HG03520 (cell line): ENCODE results near the gene PRSS38.
A peak's percentile ranks its signal among the peaks of the same experiment; 100 is the strongest.

Source experiments
- ATAC-seq: cut with Tn5 transposase; IDR thresholded peaks from one replicate; pipeline ENCODE4 v1.9.1; 2021; ENCODE audit warnings: mild to moderate bottlenecking, moderate library complexity; ENCODE audit not compliant: unreplicated experiment

The PRSS38 gene

DNA sequence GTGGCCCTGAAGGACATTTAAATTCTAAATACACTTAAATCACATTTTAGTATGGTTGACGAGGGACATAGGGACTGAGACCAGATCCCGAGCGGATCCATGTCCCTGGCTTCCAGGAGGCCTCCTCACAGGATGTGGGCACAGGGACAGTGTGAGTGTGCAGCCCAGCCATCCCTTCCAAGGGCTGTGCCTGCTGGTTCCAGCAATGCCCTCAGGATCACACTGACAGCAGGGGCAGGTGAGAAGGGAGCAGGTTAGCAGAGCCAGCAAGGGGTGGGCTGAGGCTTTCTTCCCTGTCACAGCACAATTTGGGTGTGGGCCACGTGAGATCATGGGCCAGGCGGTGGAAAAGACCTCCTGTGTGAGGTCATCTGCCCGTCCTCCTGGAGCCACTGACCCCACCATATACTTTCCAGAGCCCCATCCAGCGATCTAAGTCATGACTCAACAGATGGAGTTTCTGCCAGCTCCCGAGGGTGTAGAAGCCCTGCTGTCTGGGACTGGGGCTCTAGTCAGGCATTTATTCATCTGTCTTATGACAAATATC lies 37.0 kb upstream of the PRSS38 start:
- no peak for ATAC-seq

DNA sequence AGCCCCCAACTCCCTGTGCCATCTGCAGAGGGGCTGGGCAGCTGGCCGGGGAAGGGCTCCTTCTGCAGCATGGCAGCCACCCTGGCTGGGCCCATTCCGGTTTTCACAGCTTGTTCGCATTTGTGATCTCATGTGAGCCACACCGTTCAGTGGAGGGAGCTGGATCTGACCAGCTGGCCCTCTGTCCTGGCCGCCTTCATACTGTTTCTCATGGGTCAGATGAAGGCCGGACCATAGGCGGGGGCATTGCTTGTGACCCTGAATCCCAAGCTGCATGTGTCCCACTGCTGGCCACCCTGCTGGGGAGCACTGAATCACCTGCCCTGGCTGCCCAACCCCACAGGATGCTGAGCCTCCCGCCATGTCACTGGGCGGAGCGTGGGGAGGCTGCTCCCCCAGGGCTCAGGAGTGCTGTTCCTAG lies 36.4 kb upstream of the PRSS38 start:
- ATAC-seq: no peak

DNA sequence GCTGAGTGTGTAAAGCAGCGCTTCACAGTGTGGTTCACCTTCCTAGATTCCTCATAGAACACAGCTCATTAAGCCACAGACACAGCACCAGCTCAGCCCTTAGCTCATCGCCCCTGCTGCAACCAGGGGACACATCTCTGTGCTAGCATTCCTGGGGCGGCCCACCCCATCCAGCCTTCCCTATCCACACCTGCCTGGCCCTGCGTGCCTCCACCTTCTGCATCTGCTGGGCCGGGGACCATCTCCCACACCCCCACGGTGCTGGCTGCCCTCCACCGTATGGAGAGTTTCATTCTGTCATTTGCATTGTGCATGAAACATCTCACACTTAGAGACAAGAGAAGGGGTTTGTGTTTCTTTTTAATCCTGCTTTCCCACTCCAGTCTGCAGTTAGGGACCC lies 35.8 kb upstream of the PRSS38 start:
- ATAC-seq: no peak

DNA sequence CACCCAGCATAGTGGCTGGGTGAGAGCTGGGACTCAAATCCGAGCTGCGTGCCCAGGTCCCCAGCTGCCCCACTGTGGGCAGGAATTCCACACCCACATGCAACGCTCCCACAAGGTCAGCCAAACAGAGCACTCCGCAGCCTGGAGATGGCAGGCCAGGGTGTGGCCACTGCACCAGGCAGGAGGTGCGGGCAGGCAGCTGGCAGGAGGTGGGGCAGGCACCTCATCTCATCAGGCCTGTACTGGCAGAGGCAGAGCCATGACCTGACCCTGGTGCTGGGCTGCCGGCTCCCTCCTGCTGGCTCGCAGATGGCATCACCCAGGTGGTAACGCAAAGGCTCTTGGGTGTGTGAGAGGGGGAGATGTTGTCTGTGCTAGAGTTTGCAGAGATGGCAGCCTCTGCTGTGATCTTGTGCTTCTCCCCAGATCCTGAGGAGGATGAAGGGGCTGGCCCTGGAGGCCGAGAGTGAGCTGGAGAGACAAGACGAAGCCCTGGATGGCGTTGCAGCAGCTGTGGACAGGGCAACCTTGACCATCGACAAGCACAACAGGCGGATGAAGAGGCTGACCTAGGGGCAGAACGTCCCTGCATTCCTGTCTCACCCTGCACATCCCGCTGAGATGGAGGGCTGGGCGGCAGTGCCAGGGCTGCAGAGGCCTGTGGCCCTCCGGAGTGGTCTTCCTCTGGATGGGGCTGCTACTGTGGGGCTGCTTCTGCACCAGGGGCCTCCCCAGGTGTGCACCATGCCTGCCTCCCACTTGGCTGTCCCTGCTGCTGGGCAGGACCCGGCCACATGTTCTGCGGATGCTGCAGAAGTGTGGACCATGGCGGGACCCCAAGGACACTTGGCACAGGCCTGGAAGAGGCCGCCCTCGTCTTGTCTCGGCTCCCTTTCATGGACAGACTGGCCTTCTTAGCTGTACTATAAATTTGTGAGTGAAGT lies 35.1 kb upstream of the PRSS38 start:
- no peak for ATAC-seq

DNA sequence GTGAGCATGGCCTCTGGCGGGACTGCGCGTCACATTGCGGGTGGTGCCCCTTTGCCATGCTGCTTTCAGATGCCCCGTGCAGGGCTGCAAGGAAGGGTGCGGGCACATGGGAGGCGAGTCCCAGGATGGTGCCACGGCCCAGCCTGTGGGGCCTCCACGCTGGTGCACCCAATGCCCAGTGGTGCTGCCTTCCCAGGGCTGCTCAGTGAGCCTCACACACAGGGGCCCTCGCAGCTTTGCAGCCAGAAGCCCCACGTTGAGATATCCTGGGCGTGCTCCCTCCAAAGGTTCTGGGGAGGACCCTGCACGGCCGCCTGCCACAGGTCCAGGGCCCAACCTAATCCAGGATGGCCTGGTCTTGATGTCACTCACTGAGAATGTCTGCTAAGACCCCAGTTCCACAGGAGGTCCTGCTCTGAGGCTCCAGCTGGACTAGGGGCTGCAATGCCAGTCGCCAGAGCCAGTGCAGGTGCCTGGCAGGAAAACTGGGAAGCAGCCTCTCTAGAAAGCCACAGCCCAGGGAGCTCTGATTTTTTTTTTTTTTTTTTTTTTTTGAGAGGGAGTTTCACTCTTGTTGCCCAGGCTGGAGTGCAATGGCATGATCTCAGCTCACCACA lies 34.1 kb upstream of the PRSS38 start:
- no peak for ATAC-seq

DNA sequence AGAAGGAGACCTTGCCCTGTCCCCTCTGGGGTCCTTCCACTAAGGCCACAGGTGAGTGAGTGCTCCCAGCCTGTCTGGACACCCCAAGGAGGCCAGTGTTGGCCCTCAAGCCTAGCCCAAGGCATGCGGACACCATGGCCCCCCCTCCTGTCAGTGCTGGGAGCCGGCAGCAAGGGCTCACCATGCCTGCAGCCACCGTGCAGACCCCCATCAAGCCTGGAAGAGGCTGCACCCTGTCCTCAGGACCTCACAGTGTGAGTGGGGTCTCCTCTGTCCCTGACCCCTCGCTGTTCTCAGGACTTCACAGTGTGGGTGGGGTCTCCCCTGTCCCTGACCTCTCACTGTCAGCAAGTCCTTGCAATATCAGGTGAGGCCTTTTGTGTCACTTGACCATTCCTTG lies 33.2 kb upstream of the PRSS38 start:
- ATAC-seq: no peak

DNA sequence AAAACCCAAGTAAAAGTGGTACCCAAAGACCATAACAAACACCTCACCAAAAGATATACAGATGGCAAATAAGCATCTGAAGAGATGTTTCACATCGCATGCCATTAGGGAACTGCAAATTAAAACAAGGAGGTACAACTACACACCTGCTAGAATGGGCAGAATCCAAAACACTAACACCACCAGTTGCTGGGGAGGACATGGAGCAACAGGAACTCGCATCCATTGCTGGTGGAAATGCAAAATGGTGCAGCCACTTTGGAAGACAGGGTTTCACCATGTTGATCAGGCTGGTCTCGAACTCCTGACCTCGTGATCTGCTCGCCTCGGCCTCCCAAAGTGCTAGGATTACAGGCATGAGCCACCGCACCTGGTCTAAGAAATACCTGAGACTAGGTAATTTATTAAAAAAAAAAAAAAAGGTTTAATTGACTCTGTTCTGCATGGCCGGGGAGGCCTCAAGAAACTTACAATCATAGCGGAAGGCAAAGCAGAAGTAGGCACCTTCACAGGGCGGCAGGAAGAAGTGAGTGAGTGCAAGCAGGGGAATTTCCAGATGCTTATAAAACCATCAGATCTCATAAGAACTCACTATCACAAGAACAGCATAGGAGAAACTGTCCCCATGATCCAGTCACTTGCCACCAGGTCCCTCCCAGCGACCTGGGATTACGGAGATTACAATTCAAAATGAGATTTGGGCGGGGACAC lies 30.2 kb upstream of the PRSS38 start:
- ATAC-seq: no peak

DNA sequence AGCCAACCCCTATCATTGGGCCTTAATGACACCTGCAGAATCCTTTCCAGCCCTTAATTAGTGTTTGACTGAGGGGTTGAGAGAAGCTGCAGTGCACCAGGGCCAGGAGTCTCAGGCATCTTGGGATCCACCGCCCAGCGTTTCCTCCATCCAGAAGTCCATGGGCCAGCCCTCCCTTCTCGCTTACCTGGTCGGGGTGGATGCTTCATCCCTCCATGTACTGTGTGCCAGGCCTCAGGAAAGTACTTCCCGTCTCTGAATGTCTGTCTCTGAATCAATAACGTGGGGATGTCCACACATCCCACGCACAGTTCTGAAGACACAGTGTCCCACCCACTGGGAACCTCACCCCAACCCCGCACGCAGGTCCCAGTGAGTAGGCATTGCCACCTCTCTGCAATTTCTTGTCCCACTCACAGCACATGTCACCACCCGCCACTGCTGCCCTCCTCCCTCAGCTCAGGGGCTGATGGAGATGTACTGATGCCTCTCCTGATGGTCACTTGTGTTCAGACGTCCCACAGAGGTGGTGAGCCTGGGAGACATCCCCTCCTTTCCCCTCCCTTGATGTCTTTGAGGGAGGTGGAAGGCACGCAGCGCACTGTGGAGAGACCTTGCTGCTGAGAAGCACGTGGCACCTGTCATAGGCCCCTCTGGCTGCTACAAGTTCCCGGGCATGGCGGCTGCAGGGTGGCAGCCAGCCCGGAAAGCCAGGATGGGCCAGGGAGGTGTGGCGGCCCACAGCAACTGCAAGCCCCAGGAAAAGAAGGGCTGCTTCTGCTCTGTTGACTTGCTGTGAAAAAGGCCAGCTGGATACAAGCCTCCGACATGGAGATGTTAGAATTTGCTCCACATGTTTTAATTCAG lies 29.4 kb upstream of the PRSS38 start:
- ATAC-seq: no peak

DNA sequence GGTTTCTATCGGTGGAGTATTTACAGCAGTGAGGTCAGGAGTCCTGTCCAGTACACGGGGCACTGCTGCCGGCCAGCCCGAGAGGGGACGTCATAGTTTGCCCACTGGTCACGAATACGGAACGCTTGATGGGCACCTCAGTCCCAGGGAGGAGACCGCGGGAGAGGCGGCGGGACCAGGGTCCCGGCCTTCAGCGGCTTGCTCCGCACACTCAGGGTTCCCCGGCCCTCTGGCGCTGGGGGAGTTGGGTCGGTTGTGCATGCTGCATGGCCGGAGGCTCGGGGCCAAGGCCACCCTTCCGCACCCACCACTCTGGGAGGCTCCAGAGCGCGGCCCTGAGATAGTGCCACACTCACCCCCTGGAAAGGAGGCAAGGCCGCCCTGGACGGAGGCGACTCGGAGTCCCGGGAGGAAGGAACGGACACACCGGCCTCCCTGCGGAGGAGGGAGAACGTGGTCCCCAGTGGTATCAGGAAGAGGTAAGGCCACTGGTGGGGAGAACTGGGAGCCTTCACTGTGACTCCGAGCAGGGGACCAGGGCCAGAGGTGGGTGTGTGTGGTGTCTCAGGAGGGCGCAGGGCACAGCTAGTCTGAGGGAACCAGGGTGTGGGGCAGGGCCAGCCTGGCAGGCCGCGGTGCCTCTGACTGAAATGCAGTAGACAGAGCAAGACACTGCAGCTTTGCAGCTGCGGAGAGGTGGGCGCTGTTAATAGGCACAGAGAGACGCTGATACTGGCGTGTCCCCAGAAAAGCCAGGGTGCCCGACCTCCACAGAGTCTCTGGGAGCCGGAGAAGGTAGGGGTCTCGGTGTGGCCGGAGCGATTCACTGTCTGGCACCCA lies 28.6 kb upstream of the PRSS38 start:
- ATAC-seq: no peak

DNA sequence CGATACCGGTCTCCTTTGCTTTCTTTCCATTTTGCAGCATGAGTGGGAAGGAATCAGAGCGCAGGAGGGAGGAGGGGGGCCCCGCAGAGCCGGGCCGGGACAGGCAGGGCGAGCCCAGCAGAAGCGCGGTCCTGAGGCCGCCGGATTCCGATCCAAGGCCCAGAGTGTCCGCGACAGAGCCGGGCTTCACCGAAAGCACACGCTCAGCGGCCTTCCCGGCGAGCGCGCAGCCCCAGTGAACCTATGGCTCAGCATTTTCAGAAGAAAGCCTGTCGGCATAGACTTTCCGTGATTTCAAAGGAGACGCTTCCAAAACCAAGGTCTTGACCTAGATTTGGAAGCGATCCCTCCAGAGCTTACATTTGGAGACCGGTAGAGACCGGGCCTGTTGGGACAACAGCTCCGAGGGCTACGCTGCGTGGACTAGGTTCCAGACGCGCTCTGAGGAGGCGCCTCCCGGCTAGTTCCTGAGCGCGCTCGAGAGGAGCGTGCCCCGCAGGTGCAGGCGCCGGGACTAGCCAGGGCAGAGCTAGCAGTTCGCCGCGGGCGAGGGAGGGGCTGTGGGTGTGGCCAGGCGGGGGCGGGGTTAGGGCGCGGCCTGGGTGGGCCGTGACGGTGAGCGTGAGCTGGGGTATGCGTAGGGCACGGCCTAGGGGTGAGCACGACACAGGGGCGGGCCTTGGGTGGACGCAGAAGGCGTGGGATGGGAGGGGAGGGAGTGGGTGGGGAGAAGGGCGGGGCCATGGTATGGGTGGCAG lies 27.8 kb upstream of the PRSS38 start:
- peak; percentile 93 for ATAC-seq

DNA sequence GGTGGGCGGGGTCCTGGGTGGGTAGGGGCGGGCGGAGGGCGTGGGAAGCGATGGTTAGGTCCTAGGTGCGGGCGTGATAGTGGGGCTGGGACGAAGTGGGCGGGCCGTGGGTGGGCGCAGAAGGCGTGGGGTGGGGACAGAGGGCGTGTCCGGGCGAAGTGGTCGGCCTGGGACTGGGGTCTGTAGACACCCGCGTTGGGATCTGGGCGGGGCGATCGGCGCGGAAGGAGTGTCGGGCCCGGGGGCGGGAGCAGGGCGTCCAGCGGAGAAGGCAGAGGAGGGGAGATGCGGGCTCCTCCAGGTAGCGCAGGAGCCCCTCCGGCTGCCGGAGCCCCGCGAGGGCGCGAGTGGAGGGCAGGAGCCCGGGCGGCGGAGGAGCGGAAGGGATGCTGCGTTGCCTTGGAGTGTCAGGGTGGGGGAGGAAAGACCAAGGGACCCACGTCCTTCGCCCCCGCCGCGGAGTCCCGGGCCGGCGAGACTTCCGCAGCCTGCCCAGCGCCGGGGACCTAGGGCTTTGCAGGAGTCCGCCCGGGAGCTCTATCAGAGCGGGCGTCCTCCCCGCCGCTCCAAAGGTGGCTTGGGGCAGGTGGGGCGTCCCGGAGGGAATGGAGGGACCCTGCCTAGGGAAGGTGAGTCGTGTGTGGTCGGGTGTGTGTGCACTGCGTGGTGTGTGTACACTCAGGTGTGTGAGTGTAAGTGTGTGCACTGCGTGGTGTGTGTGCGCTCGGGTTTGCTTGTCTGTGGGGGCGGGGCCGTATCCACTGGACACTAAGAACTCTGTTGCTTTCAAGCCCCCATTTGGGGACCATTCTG lies 27.0 kb upstream of the PRSS38 start:
- ATAC-seq: peak; percentile 35

DNA sequence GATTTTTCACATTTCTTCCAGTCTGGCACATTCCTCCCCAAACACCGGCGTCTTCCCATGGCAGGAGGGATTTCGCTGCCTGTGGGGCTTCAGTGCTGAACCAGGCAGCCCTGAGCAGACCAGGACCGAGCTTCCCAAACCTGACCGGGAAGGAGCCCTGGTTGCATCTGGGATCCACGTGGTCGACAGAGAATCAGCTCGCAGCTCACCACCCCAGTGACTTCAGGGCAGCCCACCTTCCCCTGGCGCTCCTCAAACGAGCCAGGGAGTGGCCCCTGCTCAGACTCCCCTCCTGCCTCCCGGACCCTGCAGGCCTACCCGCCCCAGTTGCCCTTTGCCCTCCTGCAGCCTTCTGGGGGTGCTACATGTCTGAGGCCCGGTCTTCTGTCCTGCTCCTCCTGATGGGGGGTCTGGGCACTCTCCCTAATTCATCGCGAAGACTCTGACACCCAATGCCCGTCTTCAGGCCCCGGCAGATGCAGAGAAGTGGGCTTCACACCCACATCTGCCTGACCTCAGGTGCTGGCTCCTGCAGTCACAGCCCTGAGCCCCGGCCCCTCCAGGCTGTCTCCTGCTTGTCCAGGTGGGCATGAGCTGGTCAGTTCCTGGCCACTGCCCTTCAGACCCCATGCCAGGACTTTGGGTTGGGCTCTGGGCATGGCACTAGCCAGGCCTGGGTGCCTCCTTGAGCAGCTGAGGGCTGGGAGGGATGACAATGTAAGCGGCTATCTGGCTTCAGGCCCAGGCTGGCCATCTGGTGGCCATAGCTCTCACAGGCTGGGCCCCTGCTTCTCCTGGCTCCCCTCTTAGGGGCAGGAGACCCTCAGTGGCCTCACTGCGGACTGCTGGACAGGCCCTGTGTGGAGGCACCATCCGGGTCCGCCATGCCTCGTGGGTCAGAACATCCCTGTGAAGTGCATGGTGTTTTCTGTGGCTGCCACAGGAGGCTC lies 26.1 kb upstream of the PRSS38 start:
- no peak for ATAC-seq

DNA sequence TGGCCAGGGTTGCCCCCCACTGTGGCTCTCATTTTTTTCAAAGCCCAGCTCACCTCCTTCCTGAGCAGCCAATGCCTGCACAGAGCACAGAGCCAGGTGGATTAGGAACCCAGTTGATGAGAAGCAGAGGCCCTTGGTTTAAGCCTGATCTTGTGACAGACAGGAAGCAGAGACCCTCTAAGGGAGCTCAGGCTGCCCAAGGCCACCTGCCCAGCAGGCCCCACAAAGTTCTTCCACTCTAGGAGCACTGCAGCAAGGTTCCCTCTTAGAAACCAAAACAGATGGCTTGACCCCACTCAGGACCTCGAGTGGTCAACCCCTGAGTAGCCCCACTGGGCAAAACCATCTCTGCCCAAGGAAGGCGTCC lies 25.5 kb upstream of the PRSS38 start:
- ATAC-seq: no peak

DNA sequence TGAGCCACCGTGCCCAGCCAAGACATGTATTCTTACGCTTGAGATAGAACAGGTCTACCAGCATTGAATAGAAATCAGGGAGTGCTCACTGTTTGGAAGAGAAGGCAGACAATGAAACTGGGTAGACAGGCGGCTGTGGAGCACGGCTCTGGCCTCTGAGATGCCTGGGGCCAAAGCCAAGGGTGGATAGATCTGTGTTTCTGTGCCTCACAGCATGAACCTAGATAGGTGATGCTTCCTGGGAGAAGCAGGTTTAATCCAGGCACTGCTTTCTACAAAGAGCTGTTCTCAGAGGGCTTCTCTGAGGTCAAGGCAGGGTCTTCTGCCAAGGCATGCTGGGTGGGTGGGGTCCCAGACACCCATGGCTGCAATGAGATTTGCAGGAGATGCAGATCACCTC lies 24.6 kb upstream of the PRSS38 start:
- ATAC-seq: no peak

DNA sequence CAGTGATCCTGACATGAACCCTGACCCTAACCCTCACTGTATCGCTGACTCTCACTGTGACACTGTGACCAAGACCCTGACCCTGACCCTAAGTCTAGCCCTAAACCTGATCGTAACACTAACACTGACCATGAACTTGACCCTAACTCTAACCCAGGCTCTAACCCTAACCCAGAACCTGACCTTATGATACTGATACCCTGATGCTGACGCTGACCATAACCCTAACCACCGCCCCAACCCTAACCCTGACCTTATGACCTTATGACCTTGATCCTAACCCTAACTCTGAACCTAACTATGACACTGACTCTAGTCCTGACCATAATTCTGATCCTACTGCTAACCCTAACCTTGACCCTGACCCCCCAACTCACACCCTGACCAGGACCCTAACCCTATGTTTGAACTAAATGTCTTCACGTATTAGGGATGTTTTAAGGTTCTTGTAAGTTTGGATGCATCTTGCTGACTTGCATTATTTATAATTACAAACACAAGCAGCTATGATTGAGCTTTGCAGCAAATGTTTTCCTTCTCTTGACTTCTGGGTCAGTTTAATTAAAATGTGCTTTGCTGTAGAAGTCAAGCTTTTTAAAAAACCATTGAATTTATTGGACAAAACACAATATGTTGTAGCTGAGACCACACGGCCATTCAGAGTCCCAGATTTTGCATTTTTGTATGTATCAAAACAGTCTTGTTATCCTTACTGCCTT lies 23.9 kb upstream of the PRSS38 start:
- no peak for ATAC-seq
